ENCODE measurements around the gene SBK3.
"Not testable (repeated sequence)": the region's sequence is repeated elsewhere in the genome, so short reads cannot be mapped to it uniquely, and the experiment has no call there.

SBK3 gene

GRCh38 chr19:55516878-55517620, 28.3 kb downstream of the SBK3 start:
- peak; percentile 78 for DNase-seq

- DNase-seq, result no peak
Measured at GRCh38 chr19:55508120-55508519, 37.2 kb downstream of the SBK3 start.

- no peak for DNase-seq
Measured at GRCh38 chr19:55504981-55505380, 40.4 kb downstream of the SBK3 start.

GRCh38 chr19:55504252-55504603, 41.1 kb downstream of the SBK3 start:
- DNase-seq, result no peak

GRCh38 chr19:55503502-55504251, 41.7 kb downstream of the SBK3 start:
- peak; percentile 90 for DNase-seq

GRCh38 chr19:55503157-55503501, 42.2 kb downstream of the SBK3 start:
- DNase-seq, result no peak

GRCh38 chr19:55502197-55502952, 43.0 kb downstream of the SBK3 start:
- DNase-seq, result no peak

GRCh38 chr19:55500368-55500952, 44.9 kb downstream of the SBK3 start:
- no peak for DNase-seq

- peak; percentile 16 for DNase-seq
Measured at GRCh38 chr19:55498246-55498840, 47.0 kb downstream of the SBK3 start.

GRCh38 chr19:55497763-55498162, 47.6 kb downstream of the SBK3 start:
- DNase-seq, result no peak

- DNase-seq, result not testable (repeated sequence)
Measured at GRCh38 chr19:55496820-55497219, 48.5 kb downstream of the SBK3 start.

GRCh38 chr19:55495646-55496349, 49.5 kb downstream of the SBK3 start:
- no peak for DNase-seq

- no peak for DNase-seq
Measured at GRCh38 chr19:55494172-55494761, 51.1 kb downstream of the SBK3 start.

- DNase-seq, result no peak
Measured at GRCh38 chr19:55493645-55494171, 51.6 kb downstream of the SBK3 start.

GRCh38 chr19:55493052-55493644, 52.2 kb downstream of the SBK3 start:
- no peak for DNase-seq

GRCh38 chr19:55492362-55492944, 52.9 kb downstream of the SBK3 start:
- peak; percentile 21 for DNase-seq

- no peak for DNase-seq
Measured at GRCh38 chr19:55491546-55492360, 53.6 kb downstream of the SBK3 start.
